NCI-H345 treated with DMSO at 0.1 percent for 48 hours (cell line): ENCODE results near the gene CAPN10.
A peak's percentile ranks its signal among the peaks of the same experiment; 100 is the strongest.

ENCODE experiments used
- DNase-seq: peaks from one replicate; lab custom pipeline; 2025; ENCODE audit not compliant: unreplicated experiment; lab: John Stamatoyannopoulos, UW

CAPN10 gene

GRCh38 chr2:240635998-240636547 is 49.5 kb downstream of the CAPN10 start:
- DNase-seq = no peak

GRCh38 chr2:240636563-240637115 is 50.1 kb downstream of the CAPN10 start:
- no peak for DNase-seq

- no peak for DNase-seq
Observed at GRCh38 chr2:240637116-240637900, 50.8 kb downstream of the CAPN10 start.

GRCh38 chr2:240637901-240638345 is 51.4 kb downstream of the CAPN10 start:
- DNase-seq = no peak

GRCh38 chr2:240638512-240639160 is 52.1 kb downstream of the CAPN10 start:
- no peak for DNase-seq

GRCh38 chr2:240639566-240639965 is 53.0 kb downstream of the CAPN10 start:
- no peak for DNase-seq

- DNase-seq = peak; percentile 17
Observed at GRCh38 chr2:240640939-240641338, 54.4 kb downstream of the CAPN10 start.

- DNase-seq = no peak
Observed at GRCh38 chr2:240642061-240642805, 55.7 kb downstream of the CAPN10 start.

- DNase-seq = no peak
Observed at GRCh38 chr2:240642806-240643092, 56.2 kb downstream of the CAPN10 start.

- DNase-seq = no peak
Observed at GRCh38 chr2:240643093-240643810, 56.7 kb downstream of the CAPN10 start.

GRCh38 chr2:240643811-240644150 is 57.2 kb downstream of the CAPN10 start:
- DNase-seq = no peak

GRCh38 chr2:240644171-240644651 is 57.7 kb downstream of the CAPN10 start:
- DNase-seq = no peak

- DNase-seq = no peak
Observed at GRCh38 chr2:240644859-240645301, 58.3 kb downstream of the CAPN10 start.

GRCh38 chr2:240645346-240645745 is 58.8 kb downstream of the CAPN10 start:
- DNase-seq = no peak

- no peak for DNase-seq
Observed at GRCh38 chr2:240645801-240646175, 59.3 kb downstream of the CAPN10 start.

- DNase-seq = no peak
Observed at GRCh38 chr2:240646176-240646899, 59.8 kb downstream of the CAPN10 start.

- DNase-seq = no peak
Observed at GRCh38 chr2:240646900-240647502, 60.5 kb downstream of the CAPN10 start.

- no peak for DNase-seq
Observed at GRCh38 chr2:240647503-240648154, 61.1 kb downstream of the CAPN10 start.

- DNase-seq = no peak
Observed at GRCh38 chr2:240648155-240648649, 61.7 kb downstream of the CAPN10 start.
